ENCODE results near the gene KDM6A.

The KDM6A gene

GRCh38 chrX:45137531-45137930, 264.5 kb downstream of the KDM6A start:
- no peak overlapping the region for H3K4me3 ChIP-seq (ENCODE audit: low read depth, low read length)
- TF ChIP-seq CTCF (conservative IDR thresholded peaks at IDR 0.05; ENCODE audit: low read depth, low read length): no peak
- DNase-seq (ENCODE audit: low read depth): no peak

DNA sequence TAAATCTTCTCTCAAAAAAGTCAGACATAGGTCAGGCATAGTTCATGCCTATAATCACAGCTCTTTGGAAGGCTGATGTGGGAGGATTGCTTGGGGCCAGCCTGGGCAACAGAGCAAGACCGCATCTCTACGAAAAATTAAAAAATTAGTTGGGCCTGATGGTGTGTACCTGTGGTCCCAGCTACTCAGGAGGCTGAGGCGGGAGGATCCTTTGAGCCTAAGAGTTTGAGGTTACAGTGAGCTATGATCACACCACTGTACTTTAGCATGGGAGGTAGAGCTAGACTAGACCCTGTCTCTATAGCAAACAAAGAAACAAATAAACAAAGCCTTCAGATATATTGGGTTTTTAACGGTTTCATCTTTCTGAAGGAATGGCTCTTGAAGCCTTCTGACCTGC, 265.5 kb downstream of the KDM6A start:
- no peak for TF ChIP-seq CTCF (conservative IDR thresholded peaks at IDR 0.05; ENCODE audit: low read depth, low read length)
- no peak for DNase-seq (ENCODE audit: low read depth)
- H3K4me3 ChIP-seq (ENCODE audit: low read depth, low read length): no peak overlapping the region

GRCh38 chrX:45140812-45141211, 267.8 kb downstream of the KDM6A start:
- H3K4me3 ChIP-seq (ENCODE audit: low read depth, low read length): no peak overlapping the region
- TF ChIP-seq CTCF (conservative IDR thresholded peaks at IDR 0.05; ENCODE audit: low read depth, low read length): no peak
- DNase-seq (ENCODE audit: low read depth): no peak

DNA sequence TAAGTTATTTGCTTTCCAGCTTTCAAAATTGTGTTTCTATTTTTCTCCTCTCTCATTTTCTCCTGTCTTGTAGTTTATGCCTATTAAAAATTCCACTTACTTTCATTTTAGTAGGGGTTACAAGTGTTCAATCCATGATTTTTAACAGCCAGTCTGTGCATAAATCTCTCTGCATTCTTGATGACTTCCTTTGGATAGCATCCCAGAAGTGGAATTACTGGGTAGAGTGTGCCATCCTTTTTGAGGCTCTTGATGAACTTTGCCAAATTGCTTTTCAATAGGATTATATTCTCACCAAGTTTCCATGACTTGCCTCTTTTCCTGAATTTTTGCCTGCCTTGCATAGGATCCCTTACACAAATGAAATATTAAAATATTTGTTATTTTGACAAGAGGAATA, 269.2 kb downstream of the KDM6A start:
- DNase-seq (ENCODE audit: low read depth): no peak
- TF ChIP-seq CTCF (conservative IDR thresholded peaks at IDR 0.05; ENCODE audit: low read depth, low read length): no peak
- no peak overlapping the region for H3K4me3 ChIP-seq (ENCODE audit: low read depth, low read length)

DNA sequence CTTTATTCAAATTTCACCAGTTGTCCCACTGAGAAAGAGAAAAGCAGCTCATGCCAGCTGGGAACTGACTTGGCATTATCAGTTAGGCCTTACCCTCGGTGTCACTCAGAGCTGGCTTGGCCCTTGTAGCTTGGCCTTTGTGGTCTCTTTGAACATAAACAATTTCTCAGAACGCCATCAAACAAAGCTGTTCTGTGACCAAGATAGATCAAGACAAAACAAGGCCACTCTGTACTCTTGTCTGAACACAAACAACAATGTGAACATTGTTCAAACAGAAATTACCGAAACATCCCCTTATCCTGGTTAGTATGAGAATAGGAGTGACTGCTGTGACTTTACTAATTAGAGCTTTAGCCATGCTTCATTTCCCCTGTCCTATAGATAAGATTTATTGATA, 270.5 kb downstream of the KDM6A start:
- TF ChIP-seq CTCF (conservative IDR thresholded peaks at IDR 0.05; ENCODE audit: low read depth, low read length): no peak
- no peak for DNase-seq (ENCODE audit: low read depth)
- no peak overlapping the region for H3K4me3 ChIP-seq (ENCODE audit: low read depth, low read length)

DNA sequence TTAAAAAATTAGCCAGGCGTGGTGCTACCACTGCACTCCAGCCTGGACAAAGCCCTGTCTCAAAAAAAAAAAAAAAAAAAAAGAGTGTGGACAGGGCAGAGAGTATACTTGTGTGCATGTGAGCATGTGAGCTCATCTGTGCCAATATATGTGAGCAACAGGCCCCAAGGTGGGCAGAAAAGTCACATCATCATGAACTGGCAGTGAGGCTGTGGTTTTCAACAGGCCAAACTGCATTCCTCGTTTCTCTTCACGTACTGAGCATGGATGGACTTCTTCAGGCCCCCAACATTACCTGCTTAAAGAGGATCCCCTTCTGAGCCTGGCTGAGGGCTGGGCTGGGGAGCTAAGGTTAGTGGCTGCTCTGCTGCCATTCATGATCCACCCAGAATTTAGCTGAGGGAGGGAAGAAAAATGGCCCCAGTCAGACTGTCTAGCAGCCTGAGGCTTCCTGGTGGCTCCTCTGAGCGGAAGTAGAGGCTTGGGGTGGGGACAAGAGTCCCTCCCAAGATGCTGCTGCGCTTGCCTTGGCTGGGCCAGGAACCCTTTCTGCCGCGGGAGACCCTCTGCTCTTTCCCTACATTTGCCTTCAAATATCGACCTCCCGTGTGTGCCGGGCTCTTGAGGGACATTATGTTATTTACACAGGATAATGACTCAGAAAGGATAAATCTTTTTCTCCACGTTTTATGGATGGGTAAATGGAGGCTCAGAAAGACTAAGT, 272.7 kb downstream of the KDM6A start:
- DNase-seq (ENCODE audit: low read depth): no peak
- H3K4me3 ChIP-seq (ENCODE audit: low read depth, low read length): no peak overlapping the region
- TF ChIP-seq CTCF (conservative IDR thresholded peaks at IDR 0.05; ENCODE audit: low read depth, low read length): no peak

DNA sequence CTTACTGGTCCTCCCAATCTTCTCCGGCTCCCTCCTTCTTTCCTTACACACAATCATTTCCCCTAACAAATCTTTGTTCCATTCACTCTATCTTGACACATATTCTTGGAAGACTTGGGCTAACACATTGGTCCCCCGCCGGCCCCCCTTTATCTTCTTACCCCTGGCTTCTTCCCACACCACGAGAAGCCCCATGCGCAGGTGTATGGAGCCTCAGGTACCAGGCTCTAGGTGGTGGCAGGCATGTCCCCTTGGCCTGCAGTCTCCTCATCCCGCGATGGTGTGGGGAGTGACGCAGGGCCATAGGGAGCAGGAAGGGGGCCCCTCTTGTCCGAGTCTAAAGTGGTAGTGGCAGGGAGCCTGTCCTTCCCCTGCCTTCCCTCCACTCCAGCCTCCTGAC, 277.8 kb downstream of the KDM6A start:
- no peak for DNase-seq (ENCODE audit: low read depth)
- no peak overlapping the region for H3K4me3 ChIP-seq (ENCODE audit: low read depth, low read length)
- no peak for TF ChIP-seq CTCF (conservative IDR thresholded peaks at IDR 0.05; ENCODE audit: low read depth, low read length)

All from choroid plexus epithelial cell (primary cell).